ENCODE results near the gene METTL27.

DNA sequence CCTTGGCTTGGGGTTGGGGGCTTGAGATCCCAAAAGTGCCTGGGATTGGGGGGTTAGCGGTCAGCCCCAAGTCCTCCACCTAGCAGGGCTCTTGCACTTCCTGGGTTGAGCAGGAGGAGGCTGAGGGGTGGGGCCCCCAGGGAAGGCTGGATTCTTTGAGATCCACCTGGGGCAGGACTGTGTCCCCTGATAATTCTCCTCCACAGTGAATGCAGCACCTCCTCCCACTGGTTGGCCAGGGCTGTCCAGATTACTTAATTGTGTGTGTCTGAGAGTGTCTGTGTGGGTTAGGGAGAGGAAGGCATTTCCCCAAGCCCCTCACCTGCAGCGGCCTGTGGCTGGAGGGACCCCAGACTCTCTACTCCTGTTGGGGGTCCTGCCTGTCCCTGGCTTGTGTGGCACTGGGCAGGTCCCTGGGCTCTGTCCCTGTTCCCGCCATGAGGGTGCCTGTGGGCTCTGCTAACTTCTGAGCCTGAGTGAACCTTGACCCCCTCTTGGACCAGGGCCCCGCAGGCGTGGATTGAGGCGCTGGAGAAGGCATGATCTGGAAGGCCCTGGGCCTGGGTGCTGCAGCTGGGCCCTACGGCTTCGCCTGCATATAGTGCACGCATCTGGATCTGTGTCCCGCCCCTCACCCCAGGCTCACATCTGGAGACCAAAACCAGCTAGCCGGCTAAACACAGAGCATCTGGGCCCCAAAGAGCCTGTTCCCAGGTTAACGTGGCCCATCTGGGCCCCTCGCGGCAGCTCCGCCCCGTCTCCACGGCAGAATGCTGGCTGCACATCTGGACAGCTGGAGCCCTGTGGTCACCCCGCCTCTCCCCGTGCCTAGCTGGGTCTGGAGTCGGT lies 29.1 kb upstream of the METTL27 start:
- TF ChIP-seq POLR2A (IDR thresholded peaks at IDR 0.05), result no peak
- TF ChIP-seq, protein P1, sequence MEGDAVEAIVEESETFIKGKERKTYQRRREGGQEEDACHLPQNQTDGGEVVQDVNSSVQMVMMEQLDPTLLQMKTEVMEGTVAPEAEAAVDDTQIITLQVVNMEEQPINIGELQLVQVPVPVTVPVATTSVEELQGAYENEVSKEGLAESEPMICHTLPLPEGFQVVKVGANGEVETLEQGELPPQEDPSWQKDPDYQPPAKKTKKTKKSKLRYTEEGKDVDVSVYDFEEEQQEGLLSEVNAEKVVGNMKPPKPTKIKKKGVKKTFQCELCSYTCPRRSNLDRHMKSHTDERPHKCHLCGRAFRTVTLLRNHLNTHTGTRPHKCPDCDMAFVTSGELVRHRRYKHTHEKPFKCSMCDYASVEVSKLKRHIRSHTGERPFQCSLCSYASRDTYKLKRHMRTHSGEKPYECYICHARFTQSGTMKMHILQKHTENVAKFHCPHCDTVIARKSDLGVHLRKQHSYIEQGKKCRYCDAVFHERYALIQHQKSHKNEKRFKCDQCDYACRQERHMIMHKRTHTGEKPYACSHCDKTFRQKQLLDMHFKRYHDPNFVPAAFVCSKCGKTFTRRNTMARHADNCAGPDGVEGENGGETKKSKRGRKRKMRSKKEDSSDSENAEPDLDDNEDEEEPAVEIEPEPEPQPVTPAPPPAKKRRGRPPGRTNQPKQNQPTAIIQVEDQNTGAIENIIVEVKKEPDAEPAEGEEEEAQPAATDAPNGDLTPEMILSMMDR (IDR thresholded peaks at IDR 0.05), result no peak

All from lower leg skin (tissue), 3 donors.